ENCODE results near the gene RHBDD1. TPM values are rescaled to one million over a fixed set of nuclear protein-coding genes. Genes with fewer than 3 reads are reported as not detected.

RHBDD1 gene
- total RNA-seq, 2 experiments from 2014 or later = 23.4 to 29.5 TPM

- Mint-ChIP-seq H3K36me3 (ENCODE audit: low read depth) (peaks cover 20% of the 10 kb centered on the region), H3K27me3 (ENCODE audit: low read depth) (no peaks in the 10 kb centered on the region), H3K4me1 (ENCODE audit: low read depth) (peaks cover 16% of the 10 kb centered on the region), H3K4me3 (no peak overlapping the region), H3K27ac (no peak overlapping the region), H3K9me3 (ENCODE audit: insufficient read depth) (peaks cover 21% of the 10 kb centered on the region)
- CTCF ChIA-PET = interaction anchor here (0.6 kb wide), 1 partner anchor 15 kb away, joined by 3 read pairs; no protein-coding TSS in a partner anchor
- POLR2A ChIA-PET = no interaction called here
- ATAC-seq (no peak), DNase-seq (no peak)
These were observed 120.8 kb downstream of the RHBDD1 start for GRCh38 chr2:226956659-226957058.

- DNase-seq (no peak), ATAC-seq (no peak)
- H3K27ac Mint-ChIP-seq = no peak overlapping the region
- peaks cover 2% of the 10 kb centered on the region for H3K4me1 Mint-ChIP-seq (ENCODE audit: low read depth)
- H3K36me3 Mint-ChIP-seq (ENCODE audit: low read depth) = peaks cover 12% of the 10 kb centered on the region
- POLR2A ChIA-PET = no interaction called here
- no peak overlapping the region for H3K4me3 Mint-ChIP-seq
- peaks cover 12% of the 10 kb centered on the region for H3K9me3 Mint-ChIP-seq (ENCODE audit: insufficient read depth)
- CTCF ChIA-PET = no interaction called here
- H3K27me3 Mint-ChIP-seq (ENCODE audit: low read depth) = no peaks in the 10 kb centered on the region
These were observed 123.6 kb downstream of the RHBDD1 start for GRCh38 chr2:226959418-226959817.

GRCh38 chr2:226962176-226962773, 126.4 kb downstream of the RHBDD1 start:
- ChIA-PET CTCF (no interaction called here), POLR2A (no interaction called here)
- Mint-ChIP-seq H3K4me1 (ENCODE audit: low read depth) (no peaks in the 10 kb centered on the region), H3K36me3 (ENCODE audit: low read depth) (peaks cover 3% of the 10 kb centered on the region), H3K4me3 (no peak overlapping the region), H3K27ac (no peak overlapping the region), H3K27me3 (ENCODE audit: low read depth) (no peaks in the 10 kb centered on the region), H3K9me3 (ENCODE audit: insufficient read depth) (peaks cover 8% of the 10 kb centered on the region)
- no peak for DNase-seq
- ATAC-seq = no peak

GRCh38 chr2:226963528-226963927, 127.7 kb downstream of the RHBDD1 start:
- no peak overlapping the region for H3K27ac Mint-ChIP-seq
- no peaks in the 10 kb centered on the region for H3K27me3 Mint-ChIP-seq (ENCODE audit: low read depth)
- DNase-seq (no peak), ATAC-seq (no peak)
- H3K9me3 Mint-ChIP-seq (ENCODE audit: insufficient read depth) = no peaks in the 10 kb centered on the region
- ChIA-PET CTCF (no interaction called here), POLR2A (no interaction called here)
- no peaks in the 10 kb centered on the region for H3K4me1 Mint-ChIP-seq (ENCODE audit: low read depth)
- no peak overlapping the region for H3K4me3 Mint-ChIP-seq
- H3K36me3 Mint-ChIP-seq (ENCODE audit: low read depth) = no peaks in the 10 kb centered on the region

- ChIA-PET CTCF (no interaction called here), POLR2A (no interaction called here)
- H3K4me1 Mint-ChIP-seq (ENCODE audit: low read depth) = peaks cover 11% of the 10 kb centered on the region
- DNase-seq = no peak
- H3K9me3 Mint-ChIP-seq (ENCODE audit: insufficient read depth) = no peaks in the 10 kb centered on the region
- no peaks in the 10 kb centered on the region for H3K36me3 Mint-ChIP-seq (ENCODE audit: low read depth)
- ATAC-seq = no peak
- no peaks in the 10 kb centered on the region for H3K27me3 Mint-ChIP-seq (ENCODE audit: low read depth)
- H3K4me3 Mint-ChIP-seq = no peak overlapping the region
- no peak overlapping the region for H3K27ac Mint-ChIP-seq
These were observed 129.5 kb downstream of the RHBDD1 start for GRCh38 chr2:226965376-226965775.

GRCh38 chr2:226969417-226970080, 133.7 kb downstream of the RHBDD1 start:
- Mint-ChIP-seq H3K36me3 (ENCODE audit: low read depth) (peaks cover 10% of the 10 kb centered on the region), H3K27ac (no peak overlapping the region), H3K9me3 (ENCODE audit: insufficient read depth) (no peaks in the 10 kb centered on the region), H3K4me3 (no peak overlapping the region), H3K27me3 (ENCODE audit: low read depth) (no peaks in the 10 kb centered on the region), H3K4me1 (ENCODE audit: low read depth) (peaks cover 42% of the 10 kb centered on the region)
- no peak for DNase-seq
- no peak for ATAC-seq
- CTCF ChIA-PET = no interaction called here
- POLR2A ChIA-PET = no interaction called here

GRCh38 chr2:226970362-226970761, 134.5 kb downstream of the RHBDD1 start:
- POLR2A ChIA-PET = no interaction called here
- DNase-seq (no peak), ATAC-seq (no peak)
- peaks cover 42% of the 10 kb centered on the region for H3K4me1 Mint-ChIP-seq (ENCODE audit: low read depth)
- H3K4me3 Mint-ChIP-seq = peak overlapping the region; percentile 51
- no peaks in the 10 kb centered on the region for H3K27me3 Mint-ChIP-seq (ENCODE audit: low read depth)
- H3K27ac Mint-ChIP-seq = peak overlapping the region; percentile 70
- peaks cover 10% of the 10 kb centered on the region for H3K36me3 Mint-ChIP-seq (ENCODE audit: low read depth)
- no peaks in the 10 kb centered on the region for H3K9me3 Mint-ChIP-seq (ENCODE audit: insufficient read depth)
- CTCF ChIA-PET = no interaction called here

- ATAC-seq (peak; percentile 47), DNase-seq (peak; percentile 26)
- Mint-ChIP-seq H3K27me3 (ENCODE audit: low read depth) (no peaks in the 10 kb centered on the region), H3K27ac (peak overlapping the region; percentile 71), H3K36me3 (ENCODE audit: low read depth) (peaks cover 10% of the 10 kb centered on the region), H3K9me3 (ENCODE audit: insufficient read depth) (no peaks in the 10 kb centered on the region), H3K4me3 (peak overlapping the region; percentile 51), H3K4me1 (ENCODE audit: low read depth) (peaks cover 42% of the 10 kb centered on the region)
- ChIA-PET CTCF (no interaction called here), POLR2A (interaction anchor here (0.6 kb wide), 2 partner anchors 1904 to 1989 kb away, joined by 5 to 7 read pairs; no protein-coding TSS in a partner anchor)
These were observed 135.2 kb downstream of the RHBDD1 start for GRCh38 chr2:226971084-226971483.

- CTCF ChIA-PET = interaction anchor here (0.8 kb wide), 1 partner anchor 10 kb away, joined by 3 read pairs; no protein-coding TSS in a partner anchor
- Mint-ChIP-seq H3K9me3 (ENCODE audit: insufficient read depth) (no peaks in the 10 kb centered on the region), H3K27ac (peak overlapping the region; percentile 71), H3K4me1 (ENCODE audit: low read depth) (peaks cover 42% of the 10 kb centered on the region), H3K27me3 (ENCODE audit: low read depth) (no peaks in the 10 kb centered on the region), H3K36me3 (ENCODE audit: low read depth) (peaks cover 10% of the 10 kb centered on the region), H3K4me3 (peak overlapping the region; percentile 51)
- ATAC-seq (no peak), DNase-seq (no peak)
- POLR2A ChIA-PET = interaction anchor here (0.6 kb wide), 3 partner anchors 136 to 1989 kb away, joined by 3 to 7 read pairs (median 5); partner anchors contain the start of gene RHBDD1
These were observed 135.9 kb downstream of the RHBDD1 start for GRCh38 chr2:226971770-226972169.

GRCh38 chr2:226973816-226974215, 138.0 kb downstream of the RHBDD1 start:
- Mint-ChIP-seq H3K9me3 (ENCODE audit: insufficient read depth) (no peaks in the 10 kb centered on the region), H3K4me1 (ENCODE audit: low read depth) (peaks cover 49% of the 10 kb centered on the region), H3K4me3 (no peak overlapping the region), H3K27ac (no peak overlapping the region), H3K36me3 (ENCODE audit: low read depth) (peaks cover 10% of the 10 kb centered on the region), H3K27me3 (ENCODE audit: low read depth) (no peaks in the 10 kb centered on the region)
- ChIA-PET POLR2A (no interaction called here), CTCF (no interaction called here)
- ATAC-seq (no peak), DNase-seq (no peak)

- CTCF ChIA-PET = interaction anchor here (1.2 kb wide), 1 partner anchor 177 kb away, joined by 4 read pairs; no protein-coding TSS in a partner anchor
These were observed 141.9 kb downstream of the RHBDD1 start for GRCh38 chr2:226977775-226978190.

GRCh38 chr2:226978300-226978699, 142.4 kb downstream of the RHBDD1 start:
- ChIA-PET POLR2A (interaction anchor here (2.7 kb wide), 1 partner anchor 143 kb away, joined by 9 read pairs; the partner anchor contains the start of gene RHBDD1), CTCF (interaction anchor here (1.2 kb wide), 2 partner anchors 178 to 179 kb away, joined by 4 read pairs; no protein-coding TSS in a partner anchor)
- Mint-ChIP-seq H3K4me1 (ENCODE audit: low read depth) (peaks cover 27% of the 10 kb centered on the region), H3K27ac (no peak overlapping the region), H3K36me3 (ENCODE audit: low read depth) (peaks cover 2% of the 10 kb centered on the region), H3K9me3 (ENCODE audit: insufficient read depth) (no peaks in the 10 kb centered on the region), H3K4me3 (no peak overlapping the region), H3K27me3 (ENCODE audit: low read depth) (no peaks in the 10 kb centered on the region)
- no peak for ATAC-seq
- DNase-seq = no peak

More at GRCh38 chr2:226977775-226978190, 141.9 kb downstream of the RHBDD1 start:
- ATAC-seq = no peak
- POLR2A ChIA-PET = interaction anchor here (2.7 kb wide), 1 partner anchor 142 kb away, joined by 9 read pairs; the partner anchor contains the start of gene RHBDD1
- peaks cover 6% of the 10 kb centered on the region for H3K36me3 Mint-ChIP-seq (ENCODE audit: low read depth)
- DNase-seq = no peak
- H3K27ac Mint-ChIP-seq = no peak overlapping the region
- H3K4me3 Mint-ChIP-seq = no peak overlapping the region
- H3K4me1 Mint-ChIP-seq (ENCODE audit: low read depth) = peaks cover 30% of the 10 kb centered on the region
- H3K27me3 Mint-ChIP-seq (ENCODE audit: low read depth) = no peaks in the 10 kb centered on the region
- no peaks in the 10 kb centered on the region for H3K9me3 Mint-ChIP-seq (ENCODE audit: insufficient read depth)

Measured in activated CD8-positive, alpha-beta T cell treated with anti-CD3 and anti-CD28 coated beads, Interleukin-2, amount 10 ng/mL, durations not matched to agents 7 days and 5 days (primary cell).